Stomach (tissue), 19 donors: Measurements from ENCODE around the gene ZDHHC7. TPM values are rescaled to one million over a fixed set of nuclear protein-coding genes. Genes with fewer than 3 reads are reported as not detected.

Experiments
- DNase-seq, 2 donors: peaks; one replicate each; pipeline versions ENCODE4 v3.0.0 to v3.0.0-alpha.2; 2013 to 2019
- H3K27ac ChIP-seq, 5 donors: fragments of 200-600 bp in 4 of 5; sonication (generic) in 4 of 5; one replicate each; pipeline ENCODE4 v1.5.1; 2013 to 2019; ENCODE audit warnings: mild to moderate bottlenecking in 1 of 5, moderate library complexity in 1 of 5
- H3K27me3 ChIP-seq, 3 donors: fragments of 200-600 bp; sonication (generic); one replicate each; pipeline ENCODE4 v1.5.1; 2017 to 2019; ENCODE audit warnings: mixed run types in 1 of 3
- H3K36me3 ChIP-seq, 4 donors: fragments of 200-600 bp; sonication (generic); 1 replicate in 3 of 4; 2 replicates in 1 of 4; pipeline ENCODE4 v1.5.1; 2016 to 2019
- H3K4me1 ChIP-seq, 4 donors: fragments of 200-600 bp; sonication (generic); one replicate each; pipeline ENCODE4 v1.5.1; 2016 to 2019
- H3K4me3 ChIP-seq, 4 donors: fragments of 200-600 bp; sonication (generic) in 3 of 4; one replicate each; pipeline ENCODE4 v1.5.1; 2016 to 2019; ENCODE audit warnings: mild to moderate bottlenecking in 1 of 4
- H3K9me3 ChIP-seq, 4 donors: fragments of 200-600 bp; sonication (generic); one replicate each; pipeline ENCODE4 v1.5.1; 2016 to 2019
- EP300 ChIP-seq: sonication (generic); formaldehyde crosslinking; IDR thresholded peaks from one replicate; pipeline ENCODE4 v1.6.1; 2017; ENCODE audit warnings: antibody characterized with exemption
- POLR2A ChIP-seq, 4 donors: fragments of 450-650 bp; IDR thresholded peaks; one replicate each; pipeline ENCODE4 v1.6.1; 2016; ENCODE audit warnings: antibody characterized with exemption in 4 of 4, control low read depth in 2 of 4, mild to moderate bottlenecking in 1 of 4, moderate library complexity in 1 of 4
- POLR2AphosphoS5 ChIP-seq, 3 donors: sonication (generic); formaldehyde crosslinking; IDR thresholded peaks; one replicate each; pipeline ENCODE4 v1.6.1; 2016; ENCODE audit warnings: antibody characterized with exemption in 3 of 3
- WGBS, 5 donors: extraction: QIAGEN DNeasy Blood & Tissue Kit in 3 of 5; methylation state at CpG; one replicate each; pipeline versions ENCODE4 v1.1.5 to v1.1.7; 2013 to 2018; 5-methylcytosine and 5-hydroxymethylcytosine counted together
- intact Hi-C: fragments of 100-400 bp; cut with DNase I; formaldehyde crosslinking; loops from one replicate; pipeline ENCODE4 v1.15.1; 2023; ENCODE audit warnings: low total_unique reads
- long read RNA-seq, 10 donors: transcript quantifications; one replicate each; lab custom pipeline, GENCODE V29; 2026
- polyA plus RNA-seq, 3 donors: library from polyadenylated mRNA; stranded (reverse); fragments of 200-250 nt; gene quantifications; one replicate each; pipeline ENCODE4 v1.2.3, GENCODE V29; 2013
- total RNA-seq, 5 donors: library from RNA; depleted of rRNA; stranded (reverse); fragments of >200 nt; gene quantifications; one replicate each; pipeline versions ENCODE4 v1.1.0 to v1.2.3, GENCODE V29; 2014 to 2016
- TF ChIP-seq, protein P1 (sequence below), 7 experiments: fragments of 450-650 bp in 4 of 7; fragments of 200-600 bp in 3 of 7; sonication (generic) in 3 of 7; IDR thresholded peaks; one replicate each; pipeline ENCODE4 v1.5.1; 2016 to 2019; ENCODE audit warnings: antibody characterized with exemption in 7 of 7, control low read depth in 2 of 7, mild to moderate bottlenecking in 1 of 7
- donor health status: healthy with polysubstance abuse.
- donor health status: Bipolar disorder and iron deficiency.
- donor health status: healthy.

Gene ZDHHC7, protein sequence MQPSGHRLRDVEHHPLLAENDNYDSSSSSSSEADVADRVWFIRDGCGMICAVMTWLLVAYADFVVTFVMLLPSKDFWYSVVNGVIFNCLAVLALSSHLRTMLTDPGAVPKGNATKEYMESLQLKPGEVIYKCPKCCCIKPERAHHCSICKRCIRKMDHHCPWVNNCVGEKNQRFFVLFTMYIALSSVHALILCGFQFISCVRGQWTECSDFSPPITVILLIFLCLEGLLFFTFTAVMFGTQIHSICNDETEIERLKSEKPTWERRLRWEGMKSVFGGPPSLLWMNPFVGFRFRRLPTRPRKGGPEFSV
- total RNA-seq (100 to 1,000 TPM in 2 of 5 donors, 10 to 100 TPM in 3; 54.3 to 358 (median 58.1) TPM), polyA plus RNA-seq (10 to 100 TPM; 15.0 to 23.0 (median 15.4) TPM)
- long read RNA-seq, donor 1, partial matches to known transcripts: 0 of 2 reads
- long read RNA-seq, donor 1, other reads (novel, unspliced or antisense): 0 of 2 reads
- long read RNA-seq, donor 2, transcript ZDHHC7-201 (8 exons, 3,442 nt): major isoform, 7 of 12 reads
- long read RNA-seq, donor 2, partial matches to known transcripts: 0 of 12 reads
- long read RNA-seq, donor 2, other reads (novel, unspliced or antisense): 0 of 12 reads
- long read RNA-seq, donor 3, partial matches to known transcripts: 0 of 3 reads
- long read RNA-seq, donor 3, other reads (novel, unspliced or antisense): 0 of 3 reads
- long read RNA-seq, donor 4: 0 reads
- long read RNA-seq, donor 5, transcript ZDHHC7-201 (8 exons, 3,442 nt): major isoform, 6 of 10 reads
- long read RNA-seq, donor 5, partial matches to known transcripts: 0 of 10 reads
- long read RNA-seq, donor 5, other reads (novel, unspliced or antisense): 0 of 10 reads
- long read RNA-seq, donor 6, transcript ZDHHC7-205 (5 exons, 582 nt): minor isoform, 7 of 69 reads
- long read RNA-seq, donor 6, transcript ZDHHC7-201 (8 exons, 3,442 nt): major isoform, 16 of 69 reads
- long read RNA-seq, donor 6, partial matches to known transcripts: 43 of 69 reads
- long read RNA-seq, donor 6, other reads (novel, unspliced or antisense): 0 of 69 reads
- long read RNA-seq, donor 7, transcript ZDHHC7-201 (8 exons, 3,442 nt): major isoform, 7 of 25 reads
- long read RNA-seq, donor 7, partial matches to known transcripts: 13 of 25 reads
- long read RNA-seq, donor 7, other reads (novel, unspliced or antisense): 0 of 25 reads
- long read RNA-seq, donor 8, transcript ZDHHC7-201 (8 exons, 3,442 nt): major isoform, 8 of 24 reads
- long read RNA-seq, donor 8, partial matches to known transcripts: 14 of 24 reads
- long read RNA-seq, donor 8, other reads (novel, unspliced or antisense): 0 of 24 reads
- long read RNA-seq, donor 9, transcript ZDHHC7-201 (8 exons, 3,442 nt): major isoform, 6 of 38 reads
- long read RNA-seq, donor 9, partial matches to known transcripts: 29 of 38 reads
- long read RNA-seq, donor 9, other reads (novel, unspliced or antisense): 0 of 38 reads
- long read RNA-seq, donor 10, transcript ZDHHC7-201 (8 exons, 3,442 nt): major isoform, 5 of 8 reads
- long read RNA-seq, donor 10, partial matches to known transcripts: 0 of 8 reads
- long read RNA-seq, donor 10, other reads (novel, unspliced or antisense): 0 of 8 reads

DNA sequence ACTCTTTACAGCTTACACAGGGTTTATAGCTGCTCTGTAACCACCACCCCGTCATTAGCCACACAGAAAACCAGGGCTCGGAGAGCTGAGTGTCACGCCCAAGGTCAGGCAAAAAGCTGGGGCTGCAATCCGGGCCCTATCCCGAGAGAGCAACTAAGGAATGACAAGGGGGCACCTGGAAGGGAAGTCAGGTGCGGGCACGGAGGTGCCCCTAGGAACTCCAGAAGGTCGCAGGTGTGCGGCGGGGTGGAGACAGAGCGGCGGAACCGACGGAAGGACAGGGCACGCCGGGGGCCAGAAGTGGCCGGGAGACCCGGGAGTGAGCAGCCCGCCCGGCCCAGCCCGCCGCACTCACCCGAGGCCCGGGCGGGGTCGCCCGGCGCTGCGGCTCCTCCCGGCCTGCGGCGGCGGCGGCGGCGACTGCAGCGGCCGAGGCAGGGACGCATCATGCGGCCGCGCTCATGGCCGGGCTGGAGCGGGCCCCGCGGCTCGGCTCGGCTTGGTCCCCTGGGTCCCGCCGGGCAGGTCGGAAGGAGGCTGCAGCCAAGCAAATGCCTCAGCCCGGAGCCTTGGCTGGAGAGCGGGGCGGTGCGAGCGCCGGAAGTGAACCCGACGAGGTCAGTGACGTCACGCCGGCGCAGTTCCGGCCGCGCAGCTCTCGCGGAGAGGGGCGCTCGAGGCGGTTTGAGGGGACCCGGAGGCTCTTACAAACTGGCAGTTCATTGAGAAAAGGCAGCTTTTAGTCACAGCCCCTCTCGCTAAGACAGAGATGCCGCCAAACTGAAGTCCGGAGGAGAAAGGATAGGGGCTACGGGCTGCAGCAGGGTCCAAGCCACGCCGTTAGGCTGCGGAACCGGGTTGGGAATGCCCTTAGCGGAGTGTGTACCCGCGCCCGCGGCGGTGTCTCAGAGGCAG lies at the start of gene ZDHHC7:
Gene ZDHHC7, minus strand, starts transcription at position 605 of the 915 bp plus-strand sequence. CDS start 20,917 bp downstream, outside the sequence.
- peak within 1 kb of the TSS; percentile 65 to 85 (median 74) for H3K4me3 ChIP-seq
- intact Hi-C loops: no loop called here
- TF ChIP-seq POLR2AphosphoS5 (IDR thresholded peaks at IDR 0.05) (peak; percentile 84 to 96 (median 92)), POLR2A (IDR thresholded peaks at IDR 0.05) (peak in 2 of 4 donors; percentile 40 to 84), EP300 (no peak)
- TF ChIP-seq, protein P1, sequence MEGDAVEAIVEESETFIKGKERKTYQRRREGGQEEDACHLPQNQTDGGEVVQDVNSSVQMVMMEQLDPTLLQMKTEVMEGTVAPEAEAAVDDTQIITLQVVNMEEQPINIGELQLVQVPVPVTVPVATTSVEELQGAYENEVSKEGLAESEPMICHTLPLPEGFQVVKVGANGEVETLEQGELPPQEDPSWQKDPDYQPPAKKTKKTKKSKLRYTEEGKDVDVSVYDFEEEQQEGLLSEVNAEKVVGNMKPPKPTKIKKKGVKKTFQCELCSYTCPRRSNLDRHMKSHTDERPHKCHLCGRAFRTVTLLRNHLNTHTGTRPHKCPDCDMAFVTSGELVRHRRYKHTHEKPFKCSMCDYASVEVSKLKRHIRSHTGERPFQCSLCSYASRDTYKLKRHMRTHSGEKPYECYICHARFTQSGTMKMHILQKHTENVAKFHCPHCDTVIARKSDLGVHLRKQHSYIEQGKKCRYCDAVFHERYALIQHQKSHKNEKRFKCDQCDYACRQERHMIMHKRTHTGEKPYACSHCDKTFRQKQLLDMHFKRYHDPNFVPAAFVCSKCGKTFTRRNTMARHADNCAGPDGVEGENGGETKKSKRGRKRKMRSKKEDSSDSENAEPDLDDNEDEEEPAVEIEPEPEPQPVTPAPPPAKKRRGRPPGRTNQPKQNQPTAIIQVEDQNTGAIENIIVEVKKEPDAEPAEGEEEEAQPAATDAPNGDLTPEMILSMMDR (IDR thresholded peaks at IDR 0.05): peak in 1 of 7 experiments; percentile 7

DNA sequence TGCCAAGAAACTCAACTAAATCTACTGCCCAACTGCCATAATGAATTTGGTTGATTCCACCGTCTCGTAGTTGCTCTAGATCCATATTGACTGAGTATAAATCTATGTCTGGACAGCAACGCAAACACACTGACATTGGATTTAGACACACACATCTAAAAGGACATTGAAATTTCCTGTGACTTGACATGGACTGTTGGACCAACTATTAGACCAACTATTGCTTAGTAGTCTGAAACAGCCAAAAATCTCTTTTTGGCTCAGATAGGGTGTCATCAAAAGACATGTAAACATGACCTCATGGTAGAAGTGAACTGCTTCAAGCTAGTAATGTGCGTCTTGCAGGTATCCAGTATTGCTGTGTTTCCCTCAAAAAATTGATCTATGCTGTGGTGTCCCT lies 47.6 kb upstream of the ZDHHC7 start:
- Histone ChIP-seq H3K4me3 (no peak overlapping the region), H3K4me1 (peaks cover 12 to 69% (median 35%) of the 10 kb centered on the region in 4 donors), H3K9me3 (no peaks in the 10 kb centered on the region), H3K27ac (no peak overlapping the region), H3K36me3 (peaks cover 0 to 25% (median 15%) of the 10 kb centered on the region in 4 donors), H3K27me3 (no peaks in the 10 kb centered on the region)
- TF ChIP-seq, protein P1 (IDR thresholded peaks at IDR 0.05): no peak
- no peak for TF ChIP-seq POLR2AphosphoS5 (IDR thresholded peaks at IDR 0.05)
- TF ChIP-seq POLR2A (IDR thresholded peaks at IDR 0.05): no peak
- no peak for TF ChIP-seq EP300
- intact Hi-C loops: no loop called here
- 67 to 98% (median 95%) methylated on average over 4 of the region's 4 CpGs for WGBS, 5 donors
- no peak for DNase-seq

More for the DNA sequence above, at the start of gene ZDHHC7:
- no peaks in the 10 kb centered on the region for H3K9me3 ChIP-seq
- no peaks in the 10 kb centered on the region for H3K27me3 ChIP-seq
- peaks cover 0 to 4% (median 0%) of the 10 kb centered on the region in 4 donors for H3K36me3 ChIP-seq
- WGBS, 5 donors: 0 to 1% (median 1%) methylated on average over 27 to 86 of the region's 86 CpGs
- peak; percentile 86 to 97 for DNase-seq
- H3K4me1 ChIP-seq: peaks cover 44 to 81% (median 58%) of the 10 kb centered on the region in 4 donors
- H3K27ac ChIP-seq: peak within 1 kb of the TSS; percentile 94 to 98 (median 97)

DNA sequence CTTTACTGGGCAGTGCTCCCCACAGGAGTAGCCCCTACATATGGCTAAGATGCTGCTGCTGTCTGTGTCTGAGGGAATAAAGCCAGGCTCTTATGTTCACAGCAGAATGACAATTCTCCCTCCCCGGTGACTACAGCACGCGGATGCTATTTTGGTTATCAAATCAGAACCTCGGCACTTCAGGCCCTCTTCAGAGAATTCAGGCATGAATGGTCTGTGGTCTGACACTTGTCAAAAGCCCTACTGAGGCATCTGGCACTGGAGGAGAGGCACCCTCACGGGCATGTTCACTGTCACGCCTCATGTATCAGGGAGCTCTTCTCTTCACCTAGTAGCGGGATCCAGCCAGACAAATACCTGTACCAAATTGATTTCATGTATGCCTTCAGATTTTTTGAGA lies 46.6 kb upstream of the ZDHHC7 start:
- no peak for TF ChIP-seq POLR2A (IDR thresholded peaks at IDR 0.05)
- no peak for TF ChIP-seq POLR2AphosphoS5 (IDR thresholded peaks at IDR 0.05)
- no peak for TF ChIP-seq EP300
- TF ChIP-seq, protein P1 (IDR thresholded peaks at IDR 0.05): no peak
- H3K9me3 ChIP-seq: no peaks in the 10 kb centered on the region
- H3K27me3 ChIP-seq: no peaks in the 10 kb centered on the region
- H3K36me3 ChIP-seq: peaks cover 0 to 19% (median 15%) of the 10 kb centered on the region in 4 donors
- peaks cover 12 to 62% (median 34%) of the 10 kb centered on the region in 4 donors for H3K4me1 ChIP-seq
- H3K4me3 ChIP-seq: no peak overlapping the region
- DNase-seq: no peak
- intact Hi-C loops: no loop called here
- peak overlapping the region in 1 of 5 donors; percentile 3 for H3K27ac ChIP-seq
- 87 to 93% (median 89%) methylated on average over 7 of the region's 7 CpGs for WGBS, 5 donors
